ENCODE measurements around the gene KNSTRN. TPM values are rescaled to one million over a fixed set of nuclear protein-coding genes. Genes with fewer than 3 reads are reported as not detected.
A peak's percentile ranks its signal among the peaks of the same experiment; 100 is the strongest.

KNSTRN gene
- total RNA-seq, 1 experiment from 2014 or later, result 90.3 TPM

DNA sequence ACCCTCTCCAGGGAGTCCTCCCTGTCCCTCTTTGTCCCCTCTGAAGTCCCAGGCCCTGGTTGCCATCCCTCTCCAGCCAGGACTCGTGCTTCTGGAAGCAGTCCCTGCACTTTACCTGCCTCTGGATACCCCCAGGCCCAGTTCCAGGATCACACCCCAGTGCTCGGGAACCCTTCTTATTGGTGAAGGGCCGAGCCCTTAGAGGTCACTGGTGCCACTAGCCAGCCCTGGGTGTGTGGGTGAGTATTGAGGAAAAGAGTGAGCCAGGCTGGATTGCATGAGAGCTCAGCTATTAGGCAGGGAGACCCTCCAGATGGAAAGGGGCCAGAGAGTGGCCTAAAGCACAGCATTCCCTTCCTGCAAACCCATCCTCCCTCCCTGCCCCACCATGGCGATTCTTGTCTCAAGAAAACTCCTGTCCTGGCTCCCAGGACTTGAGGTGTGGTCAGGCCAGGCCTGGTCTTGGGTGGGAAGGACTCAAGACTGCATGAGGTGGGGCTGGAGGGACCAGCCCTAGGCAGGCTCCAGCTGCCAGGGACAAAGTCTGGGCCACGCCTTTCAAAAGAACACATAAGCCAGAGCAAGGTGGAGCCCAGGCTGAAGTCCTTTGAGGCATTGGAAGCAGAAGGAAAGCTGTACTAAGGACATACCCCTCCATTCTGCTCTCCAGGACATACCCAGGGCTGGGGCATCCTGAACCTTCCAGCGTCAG is 36.5 kb upstream of the KNSTRN start:
- DNase-seq (ENCODE audit: low spot score), result no peak

DNA sequence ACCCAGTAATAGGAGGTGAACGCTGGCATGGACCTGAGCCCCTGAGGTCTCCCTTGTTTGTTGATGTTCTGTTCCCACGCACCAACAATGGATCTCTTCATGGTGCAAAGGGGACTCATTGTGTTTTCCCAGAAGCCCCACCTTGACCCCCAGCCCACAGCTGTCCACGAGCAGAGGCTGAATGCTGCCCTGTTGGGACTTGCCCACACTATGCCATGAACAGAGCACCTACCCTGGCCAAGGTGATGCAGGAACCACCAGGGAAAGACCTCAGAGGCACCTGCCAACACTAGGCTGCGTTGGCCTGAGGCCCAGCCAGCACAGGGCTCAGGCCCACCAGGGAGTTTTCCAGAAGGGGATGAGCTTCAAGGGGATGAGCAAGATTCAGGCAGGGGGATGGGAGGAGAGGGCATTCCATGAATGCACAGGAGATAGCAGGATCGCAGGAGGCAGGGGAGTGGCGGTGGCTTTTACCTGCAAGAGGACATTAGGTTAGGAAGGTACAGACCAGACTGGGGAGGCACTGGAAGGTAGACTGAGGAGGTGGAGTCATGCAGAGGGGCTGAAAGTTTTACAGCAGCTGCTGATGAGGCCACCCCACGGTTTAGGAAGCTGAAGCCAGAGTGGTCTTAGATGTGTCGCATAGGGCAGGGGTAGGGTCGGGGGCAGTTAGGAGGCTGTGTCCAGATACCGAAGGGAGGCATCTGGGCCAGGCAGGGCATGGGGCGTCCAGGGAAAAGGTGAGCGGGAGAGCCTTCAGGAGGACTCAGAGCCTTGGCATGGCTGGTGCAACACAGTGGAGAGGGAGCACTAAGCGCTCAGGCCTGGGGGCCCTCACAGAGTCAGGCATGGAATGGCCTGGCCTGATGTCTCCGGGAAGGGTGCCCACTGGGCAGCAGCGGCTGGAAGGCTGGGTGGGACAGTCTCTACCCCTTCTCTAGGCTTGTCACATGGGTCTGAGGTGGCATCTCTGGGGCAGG is 35.7 kb upstream of the KNSTRN start:
- DNase-seq (ENCODE audit: low spot score), result no peak

GRCh38 chr15:40347559-40348473 is 34.7 kb upstream of the KNSTRN start:
- no peak for DNase-seq (ENCODE audit: low spot score)

DNA sequence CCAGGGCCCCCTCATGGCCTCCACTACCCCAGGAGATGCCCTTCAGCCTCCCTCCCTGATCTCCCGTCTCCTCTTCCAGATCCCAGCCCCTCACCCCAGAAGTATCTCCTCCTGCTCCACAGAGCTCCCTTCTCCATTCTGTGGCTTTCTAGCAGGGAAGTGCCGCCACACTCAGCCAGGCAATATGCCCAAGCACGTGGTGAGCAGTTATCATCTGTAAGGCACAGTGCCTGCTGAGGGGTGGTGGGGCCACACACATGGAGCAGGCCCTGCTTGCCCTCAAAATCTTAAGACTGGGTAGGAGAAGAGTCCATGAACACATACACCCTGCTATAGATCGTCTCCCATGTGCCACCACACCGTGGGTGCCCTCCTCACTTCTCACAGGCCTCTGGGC is 34.0 kb upstream of the KNSTRN start:
- DNase-seq (ENCODE audit: low spot score), result no peak

- no peak for DNase-seq (ENCODE audit: low spot score)
Observed at GRCh38 chr15:40349163-40349562, 33.4 kb upstream of the KNSTRN start.

- DNase-seq (ENCODE audit: low spot score), result no peak
Observed at GRCh38 chr15:40352281-40352901, 30.1 kb upstream of the KNSTRN start.

DNA sequence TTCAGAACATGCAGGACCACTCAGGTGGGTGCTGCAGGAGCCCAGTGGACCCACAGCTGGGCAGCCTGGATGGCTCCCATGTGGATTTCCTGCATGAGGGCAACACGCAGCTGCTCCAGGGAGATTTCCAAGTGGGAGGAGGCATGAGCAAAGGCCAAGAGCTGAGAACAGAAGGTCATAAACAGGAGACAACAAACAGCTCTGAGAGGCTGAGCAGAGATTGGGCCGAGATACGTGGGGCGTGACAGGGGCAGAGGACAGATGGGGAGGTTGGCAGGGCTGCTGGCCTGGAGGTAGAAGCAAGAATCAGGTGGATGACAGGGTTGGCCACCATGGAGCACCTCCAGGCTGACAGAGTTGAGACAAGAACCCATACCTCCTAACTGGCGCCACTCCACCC is 28.8 kb upstream of the KNSTRN start:
- DNase-seq (ENCODE audit: low spot score), result no peak

- DNase-seq (ENCODE audit: low spot score), result peak; percentile 48
Observed at GRCh38 chr15:40354408-40355171, 27.9 kb upstream of the KNSTRN start.

- DNase-seq (ENCODE audit: low spot score), result no peak
Observed at GRCh38 chr15:40355976-40356585, 26.4 kb upstream of the KNSTRN start.

GRCh38 chr15:40357246-40357645 is 25.3 kb upstream of the KNSTRN start:
- DNase-seq (ENCODE audit: low spot score), result no peak

DNA sequence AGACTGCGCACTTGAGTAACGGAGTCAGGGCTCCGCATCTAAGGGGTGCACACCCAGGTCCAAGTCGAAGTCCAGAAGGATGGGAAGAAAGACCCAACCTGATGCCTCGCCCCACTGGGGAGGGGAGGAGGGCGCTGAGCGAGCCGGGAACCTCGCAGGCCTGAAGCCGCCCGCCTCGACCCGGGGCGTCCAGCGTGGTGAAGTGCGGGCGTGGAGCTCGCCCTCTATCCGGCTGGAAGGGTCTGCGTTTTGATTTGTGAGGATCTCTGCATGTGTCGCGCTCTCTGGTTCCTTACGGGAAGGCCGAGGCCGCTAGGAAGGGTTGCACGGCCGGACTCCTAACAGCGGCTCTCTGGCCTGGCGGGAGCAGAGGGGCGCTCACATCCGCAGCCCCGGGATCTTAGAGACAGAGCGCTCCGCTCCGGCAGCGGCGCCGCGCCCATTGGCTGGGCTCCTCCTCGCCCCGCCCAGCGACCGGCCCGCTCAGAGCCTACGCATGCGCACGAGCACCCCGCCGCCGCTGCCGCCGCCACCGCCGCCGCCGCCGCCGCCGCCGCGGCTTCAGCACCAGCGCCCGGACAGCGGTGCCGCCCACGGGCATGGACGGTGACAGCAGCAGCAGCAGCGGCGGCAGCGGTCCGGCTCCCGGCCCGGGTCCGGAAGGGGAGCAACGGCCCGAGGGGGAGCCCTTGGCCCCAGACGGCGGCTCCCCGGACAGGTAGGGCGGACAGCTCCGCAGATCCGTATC is 24.6 kb upstream of the KNSTRN start, which contains the start of gene DISP2:
TSS of gene DISP2 (plus strand) at position 497 of the 748 bp plus-strand sequence. CDS start at position 600, 103 bp downstream.
- peak; percentile 56 for DNase-seq (ENCODE audit: low spot score)

GRCh38 chr15:40358471-40359353 is 23.8 kb upstream of the KNSTRN start:
- DNase-seq (ENCODE audit: low spot score), result no peak

- no peak for DNase-seq (ENCODE audit: low spot score)
Observed at GRCh38 chr15:40360015-40360414, 22.5 kb upstream of the KNSTRN start.

DNA sequence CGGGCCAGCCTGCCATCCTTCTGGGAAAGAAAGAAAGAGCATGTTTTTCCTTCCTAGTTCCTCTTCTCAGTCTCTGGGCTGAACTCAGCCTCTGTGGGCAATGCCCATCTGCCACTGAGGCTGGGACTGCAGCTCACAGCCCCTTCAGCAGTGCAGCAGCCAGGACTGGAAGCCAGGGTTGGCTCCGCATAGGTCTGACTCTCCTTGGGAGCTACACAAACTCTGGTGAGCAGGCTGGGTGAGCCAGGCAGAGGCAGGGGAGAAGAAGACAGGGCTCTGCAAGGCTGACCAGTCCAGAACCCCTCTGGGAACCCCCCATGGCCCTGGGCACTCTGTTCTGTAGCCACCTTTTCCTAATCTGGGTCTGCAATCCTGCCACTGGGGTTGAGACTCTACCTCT is 20.9 kb upstream of the KNSTRN start:
- DNase-seq (ENCODE audit: low spot score), result no peak

- DNase-seq (ENCODE audit: low spot score), result no peak
Observed at GRCh38 chr15:40363611-40364010, 18.9 kb upstream of the KNSTRN start.

GRCh38 chr15:40364251-40364650 is 18.3 kb upstream of the KNSTRN start:
- no peak for DNase-seq (ENCODE audit: low spot score)

- DNase-seq (ENCODE audit: low spot score), result no peak
Observed at GRCh38 chr15:40365016-40365415, 17.5 kb upstream of the KNSTRN start.

Data from H4 (cell line).